Sigmoid colon (tissue), 3 donors: ENCODE data around the gene OR10P1.

Experiments
- POLR2A ChIP-seq, 2 donors: fragments of 450-650 bp; IDR thresholded peaks; one replicate each; pipeline ENCODE4 v1.6.1; 2016; ENCODE audit warnings: antibody characterized with exemption in 2 of 2, mild to moderate bottlenecking in 2 of 2, moderate library complexity in 2 of 2
- TF ChIP-seq, protein P1 (sequence below), 4 experiments: fragments of 450-650 bp in 3 of 4; fragments of 200-600 bp in 1 of 4; IDR thresholded peaks; one replicate each; pipeline ENCODE4 v1.5.1; 2016 to 2019; ENCODE audit warnings: antibody characterized with exemption in 4 of 4, mild to moderate bottlenecking in 3 of 4, moderate library complexity in 2 of 4

DNA sequence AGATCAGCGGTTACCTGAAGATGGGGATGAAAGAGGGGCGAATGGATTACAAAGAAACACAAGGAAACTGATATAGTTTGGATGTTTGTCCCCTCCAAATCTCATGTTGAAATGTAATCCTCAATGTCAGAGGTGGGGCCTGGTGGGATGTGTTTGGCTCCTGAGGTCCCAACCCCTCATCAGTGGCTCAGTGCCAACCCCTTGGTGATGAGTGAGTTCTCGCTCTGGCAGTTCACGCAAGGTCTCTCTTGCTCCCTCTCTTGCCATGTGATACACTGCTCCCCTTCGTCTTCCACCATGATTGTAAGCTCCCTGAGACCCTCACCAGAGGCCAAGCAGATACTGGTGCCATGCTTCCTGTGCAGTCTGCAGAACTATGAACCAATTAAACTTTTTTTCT lies 43.0 kb downstream of the OR10P1 start:
- TF ChIP-seq, protein P1, sequence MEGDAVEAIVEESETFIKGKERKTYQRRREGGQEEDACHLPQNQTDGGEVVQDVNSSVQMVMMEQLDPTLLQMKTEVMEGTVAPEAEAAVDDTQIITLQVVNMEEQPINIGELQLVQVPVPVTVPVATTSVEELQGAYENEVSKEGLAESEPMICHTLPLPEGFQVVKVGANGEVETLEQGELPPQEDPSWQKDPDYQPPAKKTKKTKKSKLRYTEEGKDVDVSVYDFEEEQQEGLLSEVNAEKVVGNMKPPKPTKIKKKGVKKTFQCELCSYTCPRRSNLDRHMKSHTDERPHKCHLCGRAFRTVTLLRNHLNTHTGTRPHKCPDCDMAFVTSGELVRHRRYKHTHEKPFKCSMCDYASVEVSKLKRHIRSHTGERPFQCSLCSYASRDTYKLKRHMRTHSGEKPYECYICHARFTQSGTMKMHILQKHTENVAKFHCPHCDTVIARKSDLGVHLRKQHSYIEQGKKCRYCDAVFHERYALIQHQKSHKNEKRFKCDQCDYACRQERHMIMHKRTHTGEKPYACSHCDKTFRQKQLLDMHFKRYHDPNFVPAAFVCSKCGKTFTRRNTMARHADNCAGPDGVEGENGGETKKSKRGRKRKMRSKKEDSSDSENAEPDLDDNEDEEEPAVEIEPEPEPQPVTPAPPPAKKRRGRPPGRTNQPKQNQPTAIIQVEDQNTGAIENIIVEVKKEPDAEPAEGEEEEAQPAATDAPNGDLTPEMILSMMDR (IDR thresholded peaks at IDR 0.05), result no peak
- TF ChIP-seq POLR2A (IDR thresholded peaks at IDR 0.05), result no peak
